Stimulated activated CD4-positive, alpha-beta T cell treated with anti-CD3 and anti-CD28 coated beads, Interleukin-4, amount 100 ng/mL, for 4 hours (primary cell): ENCODE results near the gene PMEPA1.
A peak's percentile ranks its signal among the peaks of the same experiment; 100 is the strongest.

Source experiments
- DNase-seq, 2 experiments: peaks; one replicate each; pipeline ENCODE4 v3.0.0-alpha.2; 2020

The PMEPA1 gene

DNA sequence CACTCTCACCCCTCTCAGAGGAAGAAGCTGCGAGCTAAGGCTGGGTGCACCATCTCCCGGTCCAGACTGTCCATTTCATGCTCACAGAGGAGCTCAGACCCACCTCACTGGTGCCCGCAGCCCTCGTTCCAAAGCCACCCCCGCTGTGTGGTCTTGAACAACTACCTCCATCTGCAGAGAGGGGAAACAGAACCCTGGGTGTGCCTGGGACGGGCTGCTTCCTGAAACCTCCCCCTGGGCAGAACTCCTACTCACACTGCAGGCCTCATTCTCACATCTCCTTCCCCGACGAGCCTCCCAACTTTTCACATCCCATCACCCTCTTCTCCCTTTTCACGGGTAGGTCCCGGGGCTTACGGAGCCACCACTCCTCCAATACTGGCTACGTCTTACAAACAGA lies 18.1 kb downstream of the PMEPA1 start:
- no peak for DNase-seq

GRCh38 chr20:57690525-57690924 lies 19.3 kb downstream of the PMEPA1 start:
- DNase-seq: no peak

- no peak for DNase-seq
Observed at GRCh38 chr20:57689745-57690481, 19.9 kb downstream of the PMEPA1 start.

- no peak for DNase-seq
Observed at GRCh38 chr20:57688864-57689263, 21.0 kb downstream of the PMEPA1 start.

- no peak for DNase-seq
Observed at GRCh38 chr20:57688295-57688694, 21.5 kb downstream of the PMEPA1 start.

DNA sequence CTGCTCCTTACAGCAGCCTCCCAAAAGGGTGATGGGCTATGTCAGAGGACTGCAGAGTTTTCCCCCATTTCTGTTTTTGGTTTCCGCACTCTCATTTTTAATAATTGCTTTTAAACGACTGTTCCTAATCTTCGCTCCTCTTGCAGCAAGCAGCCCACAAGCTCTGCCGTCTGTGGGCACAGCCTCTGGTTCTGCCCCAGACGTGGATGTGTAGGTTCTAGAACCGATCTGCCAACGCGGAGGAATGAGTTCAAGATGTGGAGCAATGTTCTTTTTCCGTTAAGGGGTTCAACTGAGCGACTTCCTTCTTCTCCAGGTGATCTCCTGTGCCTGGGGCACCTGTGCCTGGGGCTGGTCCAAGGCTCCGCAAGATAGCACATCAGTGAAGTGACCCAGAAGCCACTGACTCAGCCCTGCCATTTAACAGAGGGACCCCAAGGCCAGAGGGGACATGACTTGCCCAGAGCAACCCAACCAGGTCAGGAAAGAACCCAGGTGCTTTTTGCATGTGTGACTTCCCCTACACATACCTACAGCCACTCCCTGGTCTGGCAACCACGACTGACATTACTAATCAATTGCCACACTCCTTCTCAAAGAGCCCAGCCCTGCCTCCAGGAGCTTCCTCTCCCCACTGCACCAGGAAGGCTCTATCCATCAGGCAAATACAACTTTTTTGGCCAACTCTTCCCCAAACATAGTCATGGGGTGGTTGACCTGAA lies 22.7 kb downstream of the PMEPA1 start:
- no peak for DNase-seq

DNA sequence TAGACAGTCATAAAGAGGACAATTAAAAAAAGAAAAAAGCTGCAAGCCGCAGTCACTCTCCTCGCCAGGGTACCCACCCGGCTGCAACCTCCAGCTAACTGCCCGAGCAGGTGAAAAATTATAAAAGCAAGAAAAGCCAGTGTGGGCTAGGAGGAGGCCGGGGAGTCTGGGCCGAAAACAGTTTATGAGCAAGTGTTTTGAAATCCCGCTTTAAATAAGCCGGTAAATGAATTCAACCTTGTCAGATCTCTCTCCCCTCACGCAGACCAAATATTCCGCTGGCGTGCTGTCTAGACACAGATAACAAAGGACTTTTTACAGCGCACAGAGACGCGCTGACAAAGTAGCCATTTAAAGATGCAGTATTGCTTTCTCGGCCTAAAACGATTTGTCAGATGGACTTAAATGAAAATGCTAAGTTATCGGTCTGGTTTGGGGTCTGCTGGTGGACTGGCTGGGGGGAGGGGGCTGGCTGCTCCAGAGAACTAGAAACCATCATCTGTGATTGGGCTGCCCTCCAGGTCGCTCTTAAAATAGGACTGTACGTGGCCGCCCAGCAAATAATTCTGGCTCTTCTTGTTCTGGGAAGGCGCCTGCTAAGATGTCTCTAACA lies 24.6 kb downstream of the PMEPA1 start:
- no peak for DNase-seq

DNA sequence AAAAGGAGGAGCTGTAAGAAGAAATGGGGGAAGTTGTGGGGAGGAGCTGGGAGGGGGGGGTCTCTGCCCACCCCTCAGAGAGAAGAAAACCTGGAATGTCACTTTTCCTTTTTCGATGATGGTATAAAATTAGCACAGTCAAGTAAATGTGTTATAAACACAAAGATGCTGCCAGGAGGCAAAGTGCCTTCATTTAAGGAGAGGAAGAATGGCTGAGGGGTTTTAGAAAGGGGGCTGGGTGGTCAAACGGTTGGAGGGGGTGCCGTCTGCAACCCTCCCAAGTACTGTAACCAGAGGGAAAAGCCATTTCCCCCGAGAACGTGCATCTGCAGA lies 25.0 kb downstream of the PMEPA1 start:
- no peak for DNase-seq

- DNase-seq: no peak
Observed at GRCh38 chr20:57683881-57684807, 25.7 kb downstream of the PMEPA1 start.

- DNase-seq: no peak
Observed at GRCh38 chr20:57683287-57683686, 26.5 kb downstream of the PMEPA1 start.

- no peak for DNase-seq
Observed at GRCh38 chr20:57682184-57683101, 27.4 kb downstream of the PMEPA1 start.

- peak; percentile 8 to 26 for DNase-seq
Observed at GRCh38 chr20:57680934-57681914, 28.6 kb downstream of the PMEPA1 start.

GRCh38 chr20:57680131-57680716 lies 29.6 kb downstream of the PMEPA1 start:
- no peak for DNase-seq

- DNase-seq: no peak
Observed at GRCh38 chr20:57679113-57679512, 30.7 kb downstream of the PMEPA1 start.

DNA sequence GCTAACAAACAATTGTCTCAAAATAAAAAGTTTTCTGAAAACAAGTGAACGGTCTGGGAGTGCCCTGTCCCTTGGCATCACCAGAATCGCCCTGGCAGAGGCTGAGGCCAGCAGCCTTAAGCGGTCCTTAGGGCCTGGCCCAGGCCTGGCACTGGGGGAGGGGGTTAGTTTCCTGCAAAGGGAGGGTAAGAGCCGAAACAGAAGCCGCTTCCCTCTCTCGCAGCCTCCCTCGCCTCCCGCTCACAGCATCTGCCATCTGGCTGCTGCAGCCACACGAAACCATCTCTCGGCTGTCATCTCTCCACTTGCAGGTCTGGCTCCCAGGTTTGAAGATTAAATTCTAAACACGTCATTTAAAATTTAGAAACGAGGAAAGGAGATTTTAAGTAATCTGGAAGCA lies 31.5 kb downstream of the PMEPA1 start:
- DNase-seq: no peak

DNA sequence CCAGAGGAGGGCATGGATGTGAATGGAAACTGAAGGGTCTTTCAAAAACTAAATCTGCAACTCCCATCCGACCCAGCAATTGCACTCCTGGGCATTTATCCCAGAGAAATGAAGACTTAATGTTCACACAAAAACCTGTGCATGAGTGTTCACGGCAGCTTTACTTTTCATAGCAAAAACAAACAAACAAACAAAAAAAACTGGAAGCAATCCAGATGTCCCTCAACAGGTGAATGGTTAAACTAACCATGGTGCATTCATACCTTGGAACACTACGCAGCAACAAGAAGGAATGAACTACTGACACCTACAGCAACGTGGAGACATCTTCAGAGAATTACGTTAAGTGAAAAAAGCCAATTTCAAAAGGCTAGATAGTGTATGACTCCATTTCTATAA lies 32.2 kb downstream of the PMEPA1 start:
- DNase-seq: no peak

- DNase-seq: no peak
Observed at GRCh38 chr20:57676589-57677583, 32.9 kb downstream of the PMEPA1 start.

DNA sequence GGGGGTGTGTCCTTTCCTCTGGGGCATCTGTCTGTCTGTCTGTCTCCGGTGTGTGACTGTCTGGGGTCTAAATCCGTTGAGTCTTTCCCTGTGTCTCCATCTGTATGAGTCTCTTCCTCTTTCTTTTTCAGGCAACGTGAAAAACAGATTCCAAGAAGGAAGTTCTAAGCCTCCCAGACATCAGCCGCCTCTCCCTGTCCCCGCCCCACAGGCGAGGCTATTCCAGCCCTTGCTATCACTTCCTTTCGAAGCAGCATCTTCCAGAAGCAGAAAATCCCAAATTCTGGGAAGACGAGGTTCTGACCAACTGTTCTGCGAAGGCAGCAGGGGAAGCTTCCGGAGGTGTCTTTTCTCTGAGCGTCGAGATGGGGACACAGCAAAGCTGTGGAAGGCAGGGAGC lies 34.0 kb downstream of the PMEPA1 start:
- no peak for DNase-seq

GRCh38 chr20:57672953-57673575 lies 36.8 kb downstream of the PMEPA1 start:
- DNase-seq: no peak
